Amniotic stem cell (primary cell): ENCODE results near the gene ZNF462.

ENCODE experiments used
- DNase-seq: peaks from one replicate; lab custom pipeline; 2025; lab: John Stamatoyannopoulos, UW

The ZNF462 gene

DNA sequence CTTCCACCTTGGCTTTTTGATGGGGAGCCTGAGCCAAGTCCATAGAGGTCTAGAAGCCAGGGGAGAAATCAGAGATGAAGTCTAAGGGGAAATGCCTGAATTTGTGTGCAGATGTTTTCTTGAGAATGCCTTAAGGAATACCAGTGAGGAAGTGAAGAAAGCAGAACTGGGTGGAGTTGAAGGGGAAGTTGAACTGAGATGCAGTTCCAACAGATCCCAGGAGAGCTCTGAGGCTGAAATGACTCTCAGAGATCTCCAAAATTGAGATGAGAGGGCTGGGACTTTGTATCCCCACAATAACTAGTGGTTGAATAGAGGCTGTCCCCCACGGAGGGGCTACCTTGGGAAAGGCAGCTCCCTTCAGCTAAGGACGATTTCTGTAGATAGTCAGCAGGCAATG is 197.1 kb downstream of the ZNF462 start:
- no peak for DNase-seq
